ENCODE results near the gene ATF2. TPM values are rescaled to one million over a fixed set of nuclear protein-coding genes. Genes with fewer than 3 reads are reported as not detected.

Gene ATF2
- total RNA-seq, 4 donors from 2014 or later: 49.3 to 66.8 (median 54.7) TPM

GRCh38 chr2:175064797-175065196, 103.2 kb downstream of the ATF2 start:
- DNase-seq (ENCODE audit: low spot score) (no peak), ATAC-seq (ENCODE audit: low FRiP score) (peak; percentile 28)
- TF ChIP-seq CTCF (IDR thresholded peaks at IDR 0.05): no peak

DNA sequence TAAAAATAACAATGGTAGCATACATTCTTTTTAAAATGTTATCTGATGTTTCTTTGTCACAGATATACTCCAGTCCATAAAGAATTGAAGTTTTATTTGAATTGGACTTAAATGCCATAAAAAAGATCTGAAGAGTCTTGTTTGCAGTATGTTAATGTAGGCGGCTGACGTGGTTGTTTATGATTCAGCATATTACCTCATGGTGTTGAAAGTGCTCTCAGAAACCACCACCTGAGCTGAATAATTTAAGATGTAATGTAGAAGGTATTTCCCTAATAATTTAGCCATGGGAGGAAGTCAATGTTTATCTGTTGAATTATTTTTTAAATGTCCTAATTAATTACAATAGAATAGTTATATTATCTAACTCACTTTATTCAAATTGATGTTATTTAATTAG, 104.3 kb downstream of the ATF2 start:
- no peak for ATAC-seq (ENCODE audit: low FRiP score)
- no peak for DNase-seq (ENCODE audit: low spot score)
- TF ChIP-seq CTCF (IDR thresholded peaks at IDR 0.05): no peak

- no peak for ATAC-seq (ENCODE audit: low FRiP score)
- no peak for TF ChIP-seq CTCF (IDR thresholded peaks at IDR 0.05)
- DNase-seq (ENCODE audit: low spot score): no peak
These were observed 105.0 kb downstream of the ATF2 start for GRCh38 chr2:175062787-175063585.

- ATAC-seq (ENCODE audit: low FRiP score) (no peak), DNase-seq (ENCODE audit: low spot score) (no peak)
- no peak for TF ChIP-seq CTCF (IDR thresholded peaks at IDR 0.05)
These were observed 110.8 kb downstream of the ATF2 start for GRCh38 chr2:175057078-175057685.

DNA sequence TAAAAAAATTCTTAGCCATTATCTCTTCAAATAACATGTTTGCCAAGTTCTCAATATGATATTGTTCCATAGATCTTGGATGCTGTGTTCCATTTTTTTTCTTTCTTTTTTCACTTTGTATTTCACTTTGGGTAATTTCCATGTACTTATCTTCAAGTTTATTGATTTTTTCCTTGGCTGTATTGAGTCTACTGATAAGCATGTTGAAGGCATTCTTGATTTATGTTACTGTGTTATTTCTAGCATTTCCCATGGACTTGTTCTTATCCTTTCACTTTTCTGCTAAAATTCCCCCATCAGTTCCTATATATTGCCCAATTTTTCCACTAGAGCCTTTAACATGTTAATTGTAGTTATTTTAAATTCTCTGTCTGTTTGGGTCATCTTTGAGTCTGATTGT, 112.0 kb downstream of the ATF2 start:
- DNase-seq (ENCODE audit: low spot score) (no peak), ATAC-seq (ENCODE audit: low FRiP score) (no peak)
- TF ChIP-seq CTCF (IDR thresholded peaks at IDR 0.05): no peak

DNA sequence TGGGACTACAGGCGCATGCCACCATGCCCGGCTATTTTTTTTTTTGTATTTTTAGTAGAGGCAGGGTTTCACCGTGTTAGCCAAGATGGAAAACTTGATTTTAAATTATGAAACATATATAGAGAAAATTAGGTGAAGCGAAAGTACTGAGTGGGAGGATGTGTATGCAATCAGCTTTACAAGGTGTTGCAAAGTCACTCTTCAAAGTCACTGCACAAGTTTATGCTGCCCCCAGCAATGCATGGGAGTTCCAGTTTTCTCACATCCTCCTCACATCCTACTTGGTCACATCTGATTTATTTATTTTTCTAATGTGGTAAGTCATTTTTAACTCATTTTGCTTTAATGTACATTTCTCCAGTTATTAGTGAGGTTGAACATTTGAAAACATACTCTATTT, 113.7 kb downstream of the ATF2 start:
- TF ChIP-seq CTCF (IDR thresholded peaks at IDR 0.05): no peak
- DNase-seq (ENCODE audit: low spot score) (no peak), ATAC-seq (ENCODE audit: low FRiP score) (no peak)

GRCh38 chr2:175049661-175050060, 118.3 kb downstream of the ATF2 start:
- TF ChIP-seq CTCF (IDR thresholded peaks at IDR 0.05): no peak
- no peak for DNase-seq (ENCODE audit: low spot score)
- ATAC-seq (ENCODE audit: low FRiP score): no peak

Measured in omental fat pad (tissue), 4 donors.